C4-2B (cell line): ENCODE results near the gene ZNF107.
A peak's percentile ranks its signal among the peaks of the same experiment; 100 is the strongest.

ENCODE experiments used
- H3K27ac ChIP-seq: fragments of 450-650 bp; 2 replicates; pipeline ENCODE4 v1.5.1; 2017
- CTCF ChIP-seq: fragments of 450-650 bp; conservative IDR thresholded peaks from 2 replicates; pipeline ENCODE4 v1.5.1; 2017; ENCODE audit warnings: mild to moderate bottlenecking
- ZFX ChIP-seq: fragments of 450-650 bp; IDR thresholded peaks from 2 replicates; pipeline ENCODE4 v1.6.1; 2017

Gene ZNF107

GRCh38 chr7:64666663-64667050 lies 724 bp downstream of the ZNF107 start:
- H3K27ac ChIP-seq: peak overlapping the region; percentile 84
- TF ChIP-seq CTCF: no peak
- no peak for TF ChIP-seq ZFX

- no peak for TF ChIP-seq CTCF
- no peak for TF ChIP-seq ZFX
- no peak overlapping the region for H3K27ac ChIP-seq
These were observed 1.4 kb downstream of the ZNF107 start for GRCh38 chr7:64667311-64667710.

- no peak overlapping the region for H3K27ac ChIP-seq
These were observed 6.5 kb downstream of the ZNF107 start for GRCh38 chr7:64672414-64672813.

GRCh38 chr7:64685091-64685490 lies 19.2 kb downstream of the ZNF107 start:
- H3K27ac ChIP-seq: no peak overlapping the region; the same call in 1 of the 2 replicates
- TF ChIP-seq CTCF (no peak), ZFX (no peak)

More at GRCh38 chr7:64672414-64672813, 6.5 kb downstream of the ZNF107 start:
- no peak for TF ChIP-seq CTCF
- TF ChIP-seq ZFX: no peak

- TF ChIP-seq CTCF (no peak), ZFX (no peak)
- peak overlapping the region; percentile 34; the same call in 1 of the 2 replicates for H3K27ac ChIP-seq
These were observed 19.8 kb downstream of the ZNF107 start for GRCh38 chr7:64685741-64686140.

GRCh38 chr7:64686493-64687184 lies 20.7 kb downstream of the ZNF107 start:
- TF ChIP-seq CTCF (no peak), ZFX (no peak)
- H3K27ac ChIP-seq: peak overlapping the region; percentile 34; the same call in 1 of the 2 replicates

GRCh38 chr7:64687249-64687648 lies 21.3 kb downstream of the ZNF107 start:
- TF ChIP-seq CTCF: no peak
- no peak for TF ChIP-seq ZFX
- no peak overlapping the region for H3K27ac ChIP-seq
